Lower leg skin (tissue), 4 donors: ENCODE measurements around the gene RASSF4. TPM values are rescaled to one million over a fixed set of nuclear protein-coding genes. Genes with fewer than 3 reads are reported as not detected.

Experiments used
- DNase-seq, 2 donors: peaks; one replicate each; pipeline ENCODE4 v3.0.0-alpha.2; 2019; ENCODE audit warnings: low spot score in 2 of 2
- H3K4me3 ChIP-seq: fragments of 200-600 bp; sonication (generic); 2 replicates; pipeline ENCODE4 v1.5.1; 2017; ENCODE audit warnings: mild to moderate bottlenecking, low read depth; ENCODE audit not compliant: poor library complexity, severe bottlenecking
- POLR2A ChIP-seq, 2 donors: fragments of 450-650 bp; IDR thresholded peaks; one replicate each; pipeline ENCODE4 v1.6.1; 2016 to 2017; ENCODE audit warnings: antibody characterized with exemption in 2 of 2, mild to moderate bottlenecking in 1 of 2, moderate library complexity in 1 of 2
- WGBS, 2 donors: methylation state at CpG; one replicate each; pipeline ENCODE4 v1.1.5; 2018; 5-methylcytosine and 5-hydroxymethylcytosine counted together
- intact Hi-C: fragments of 100-400 bp; cut with DNase I; formaldehyde crosslinking; loops from one replicate; pipeline ENCODE4 v1.15.0; 2023; ENCODE audit warnings: low total_unique reads
- total RNA-seq, 4 donors: library from RNA; depleted of rRNA; stranded (reverse); fragments of >200 nt; gene quantifications; one replicate each; pipeline ENCODE4 v1.1.0, GENCODE V29; 2016
- TF ChIP-seq, protein P1 (sequence below), 3 donors: fragments of 450-650 bp; IDR thresholded peaks; one replicate each; pipeline ENCODE4 v1.5.1; 2016; ENCODE audit warnings: antibody characterized with exemption in 3 of 3, mild to moderate bottlenecking in 3 of 3, moderate library complexity in 2 of 3

The RASSF4 gene
- total RNA-seq, 4 donors from 2014 or later, result 4.4 to 11.0 (median 8.9) TPM

DNA sequence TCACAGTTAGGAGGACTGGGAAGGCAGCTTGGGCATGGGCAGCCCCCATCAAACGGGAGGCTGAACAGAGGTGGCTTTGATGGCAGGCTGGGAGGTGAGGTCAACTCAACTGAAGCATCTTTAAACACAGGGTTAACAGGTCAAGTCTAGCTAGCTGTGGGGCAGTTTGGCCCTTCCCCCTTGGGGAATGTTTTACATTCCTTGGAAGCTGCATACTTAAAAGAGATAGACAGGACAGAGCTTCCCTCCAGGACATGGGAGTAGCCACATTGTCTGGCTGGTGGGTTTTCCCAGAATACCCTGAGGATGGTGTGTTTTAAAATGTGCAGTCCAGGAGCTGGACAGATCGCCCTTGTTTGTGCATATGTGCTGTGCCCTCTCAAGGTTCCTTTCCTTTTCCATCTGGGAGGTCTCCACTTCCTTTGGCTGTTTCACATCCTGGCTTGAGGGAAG lies 6.8 kb upstream of the RASSF4 start:
- 68 to 85% methylated on average over 2 of the region's 2 CpGs for WGBS, 2 donors
- DNase-seq, result peak; percentile 10 to 43
- intact Hi-C loops, result no loop called here
- no peak overlapping the region for H3K4me3 ChIP-seq
- no peak for TF ChIP-seq POLR2A (IDR thresholded peaks at IDR 0.05)
- TF ChIP-seq, protein P1, sequence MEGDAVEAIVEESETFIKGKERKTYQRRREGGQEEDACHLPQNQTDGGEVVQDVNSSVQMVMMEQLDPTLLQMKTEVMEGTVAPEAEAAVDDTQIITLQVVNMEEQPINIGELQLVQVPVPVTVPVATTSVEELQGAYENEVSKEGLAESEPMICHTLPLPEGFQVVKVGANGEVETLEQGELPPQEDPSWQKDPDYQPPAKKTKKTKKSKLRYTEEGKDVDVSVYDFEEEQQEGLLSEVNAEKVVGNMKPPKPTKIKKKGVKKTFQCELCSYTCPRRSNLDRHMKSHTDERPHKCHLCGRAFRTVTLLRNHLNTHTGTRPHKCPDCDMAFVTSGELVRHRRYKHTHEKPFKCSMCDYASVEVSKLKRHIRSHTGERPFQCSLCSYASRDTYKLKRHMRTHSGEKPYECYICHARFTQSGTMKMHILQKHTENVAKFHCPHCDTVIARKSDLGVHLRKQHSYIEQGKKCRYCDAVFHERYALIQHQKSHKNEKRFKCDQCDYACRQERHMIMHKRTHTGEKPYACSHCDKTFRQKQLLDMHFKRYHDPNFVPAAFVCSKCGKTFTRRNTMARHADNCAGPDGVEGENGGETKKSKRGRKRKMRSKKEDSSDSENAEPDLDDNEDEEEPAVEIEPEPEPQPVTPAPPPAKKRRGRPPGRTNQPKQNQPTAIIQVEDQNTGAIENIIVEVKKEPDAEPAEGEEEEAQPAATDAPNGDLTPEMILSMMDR (IDR thresholded peaks at IDR 0.05), result no peak

GRCh38 chr10:44954042-44954441 lies 5.6 kb upstream of the RASSF4 start:
- no peak for TF ChIP-seq POLR2A (IDR thresholded peaks at IDR 0.05)
- TF ChIP-seq, protein P1 (IDR thresholded peaks at IDR 0.05), result no peak
- H3K4me3 ChIP-seq, result no peak overlapping the region
- no peak for DNase-seq
- intact Hi-C loops, result no loop called here

DNA sequence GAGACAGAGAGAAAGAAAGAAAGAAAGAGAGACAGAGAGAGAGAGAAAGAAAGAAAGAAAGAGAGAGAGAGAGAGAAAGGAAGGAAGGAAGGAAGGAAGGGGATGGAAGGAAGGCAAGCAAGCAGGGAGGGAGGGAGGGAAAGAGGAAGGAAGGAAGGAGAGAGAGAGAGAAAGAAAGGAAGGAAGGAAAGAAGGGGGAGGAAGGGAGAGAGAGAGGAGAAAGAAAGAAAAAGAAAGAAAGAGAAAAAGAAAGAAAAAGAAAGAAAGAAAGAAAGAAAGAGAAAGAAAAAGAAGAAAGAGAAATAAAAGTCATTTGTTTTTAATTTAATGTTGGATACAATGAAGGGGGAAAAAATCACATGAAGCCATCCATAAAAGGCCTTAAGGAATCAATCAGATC lies 4.6 kb upstream of the RASSF4 start:
- H3K4me3 ChIP-seq, result no peak overlapping the region
- no peak for TF ChIP-seq POLR2A (IDR thresholded peaks at IDR 0.05)
- TF ChIP-seq, protein P1 (IDR thresholded peaks at IDR 0.05), result no peak
- intact Hi-C loops, result no loop called here
- no peak for DNase-seq

GRCh38 chr10:44955413-44956070 lies 4.1 kb upstream of the RASSF4 start:
- intact Hi-C loops, result no loop called here
- peak; percentile 80 to 94 for DNase-seq
- WGBS, 2 donors, result 72 to 80% methylated on average over 8 of the region's 8 CpGs
- no peak overlapping the region for H3K4me3 ChIP-seq
- TF ChIP-seq, protein P1 (IDR thresholded peaks at IDR 0.05), result no peak
- no peak for TF ChIP-seq POLR2A (IDR thresholded peaks at IDR 0.05)

DNA sequence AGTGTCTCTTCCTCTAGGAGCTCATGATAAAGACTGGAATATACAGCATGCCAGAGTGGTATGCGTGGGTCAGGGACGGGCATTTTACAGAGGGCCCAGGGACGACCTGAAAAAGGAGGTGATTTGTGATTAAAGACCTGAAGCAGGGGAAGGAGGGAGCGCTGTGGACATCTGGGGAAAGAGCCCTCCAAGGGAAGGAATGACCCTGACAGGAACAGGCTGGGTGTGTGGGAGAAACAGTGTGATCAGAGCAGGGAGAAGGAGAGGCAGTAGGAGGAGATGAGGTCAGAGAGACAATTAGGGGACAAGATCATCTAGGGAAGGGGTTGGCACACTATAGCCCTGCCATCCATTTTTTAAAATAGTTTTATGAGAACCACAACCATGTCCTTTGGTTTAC lies 3.4 kb upstream of the RASSF4 start:
- TF ChIP-seq, protein P1 (IDR thresholded peaks at IDR 0.05), result no peak
- TF ChIP-seq POLR2A (IDR thresholded peaks at IDR 0.05), result no peak
- intact Hi-C loops, result no loop called here
- peak; percentile 4 to 76 for DNase-seq
- 94 to 97% methylated on average over 4 of the region's 4 CpGs for WGBS, 2 donors
- H3K4me3 ChIP-seq, result no peak overlapping the region
